Measurements from ENCODE around the gene MEA1.
"Not testable (repeated sequence)": the region's sequence is repeated elsewhere in the genome, so short reads cannot be mapped to it uniquely, and the experiment has no call there.

Gene MEA1

DNA sequence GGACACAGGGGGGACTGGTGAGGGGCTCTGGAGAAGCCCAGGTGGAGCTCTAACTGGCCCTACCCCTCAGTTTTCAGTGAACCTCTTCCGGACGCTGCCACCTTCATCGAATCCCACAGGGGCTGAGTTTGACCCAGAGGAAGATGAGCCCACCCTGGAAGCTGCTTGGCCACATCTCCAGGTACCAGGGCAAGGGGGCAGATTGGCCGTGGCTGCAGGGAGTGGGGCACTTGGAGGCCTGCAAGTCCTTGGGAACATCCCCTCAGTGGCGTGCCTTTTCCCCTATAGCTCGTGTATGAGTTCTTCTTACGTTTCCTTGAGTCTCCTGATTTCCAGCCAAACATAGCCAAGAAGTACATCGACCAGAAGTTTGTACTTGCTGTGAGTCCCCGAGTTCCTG, 6.6 kb downstream of the MEA1 start:
- no peak for DNase-seq

- no peak for DNase-seq
Observed at GRCh38 chr6:43006251-43006650, 7.5 kb downstream of the MEA1 start.

DNA sequence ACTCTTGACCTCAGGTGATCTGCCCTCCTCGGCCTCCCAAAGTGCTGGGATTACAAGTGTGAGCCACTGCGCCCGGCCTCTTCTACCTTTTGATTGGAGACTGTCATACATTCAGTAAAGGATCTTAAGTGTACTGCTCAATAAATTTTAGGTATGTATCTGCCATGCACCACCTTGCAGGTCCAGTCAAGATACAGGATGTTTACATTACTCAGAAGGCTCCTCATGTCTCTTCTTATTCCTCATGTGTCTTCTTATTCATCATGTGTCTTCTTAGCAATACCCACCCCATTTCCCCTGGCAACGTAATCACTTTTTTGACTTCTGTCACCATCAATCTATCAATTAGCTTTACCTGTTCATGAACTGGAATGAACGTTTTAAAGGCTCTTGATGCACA, 7.9 kb downstream of the MEA1 start:
- no peak for DNase-seq

DNA sequence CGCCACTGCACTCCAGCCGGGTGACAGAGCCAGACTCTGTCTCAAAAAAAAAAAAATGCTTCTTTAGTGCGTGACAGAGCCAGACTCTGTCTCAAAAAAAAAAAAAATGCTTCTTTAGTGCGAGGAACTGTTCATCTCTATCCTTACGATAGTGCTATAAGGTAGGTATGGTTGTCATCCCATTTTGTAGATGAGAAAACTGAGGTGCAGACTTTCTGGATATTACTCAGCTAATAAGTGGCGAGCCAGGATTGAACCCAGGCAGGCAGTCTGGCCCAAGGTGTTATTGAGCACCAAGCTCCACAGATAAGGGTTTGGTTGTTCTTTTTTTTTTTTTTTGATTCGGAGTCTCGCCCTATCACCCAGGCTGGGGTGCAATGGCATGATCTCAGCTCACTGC, 11.9 kb downstream of the MEA1 start:
- no peak for DNase-seq

- not testable (repeated sequence) for DNase-seq
Observed at GRCh38 chr6:42998205-42998604, 15.5 kb downstream of the MEA1 start.

- DNase-seq, result no peak
Observed at GRCh38 chr6:42996513-42996912, 17.2 kb downstream of the MEA1 start.

DNA sequence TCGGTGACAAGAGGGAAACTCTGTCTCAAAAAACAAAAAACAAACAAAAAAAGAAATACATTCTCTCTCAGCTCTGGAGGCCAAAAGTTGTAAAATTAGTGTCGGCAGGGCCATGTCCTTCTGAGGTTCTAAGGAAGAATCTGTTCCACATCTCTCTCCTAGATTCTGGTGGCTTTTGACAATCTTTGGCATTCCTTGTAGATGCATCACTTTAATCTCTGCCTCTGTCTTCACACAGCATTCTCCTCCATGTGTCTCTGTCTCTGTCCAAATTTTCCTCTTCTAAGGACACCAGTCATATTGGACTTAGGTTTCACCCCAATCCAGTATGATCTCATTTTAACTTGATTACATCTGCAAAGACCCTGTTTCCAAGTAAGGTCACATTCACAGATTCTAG, 20.3 kb downstream of the MEA1 start:
- DNase-seq, result no peak

DNA sequence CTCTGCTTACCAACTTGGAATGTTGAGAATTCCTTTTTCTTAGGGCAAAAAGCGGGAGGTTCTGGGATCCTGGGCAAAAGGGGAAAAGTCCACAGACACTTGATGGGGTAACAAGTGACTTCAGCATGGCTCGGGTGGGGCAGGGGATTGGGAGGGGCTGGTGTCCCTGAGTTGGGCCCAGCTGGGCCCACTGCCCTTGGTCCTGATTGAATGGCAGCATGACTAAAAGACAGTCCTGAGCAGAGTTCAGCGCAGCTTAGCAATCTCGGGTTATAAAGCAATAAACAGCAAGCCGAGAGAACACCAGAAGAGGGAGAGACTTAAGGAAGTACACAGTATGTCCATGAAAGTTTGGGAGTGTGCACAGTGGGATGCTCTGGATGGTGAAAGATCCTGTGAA, 23.8 kb downstream of the MEA1 start:
- DNase-seq, result no peak

DNA sequence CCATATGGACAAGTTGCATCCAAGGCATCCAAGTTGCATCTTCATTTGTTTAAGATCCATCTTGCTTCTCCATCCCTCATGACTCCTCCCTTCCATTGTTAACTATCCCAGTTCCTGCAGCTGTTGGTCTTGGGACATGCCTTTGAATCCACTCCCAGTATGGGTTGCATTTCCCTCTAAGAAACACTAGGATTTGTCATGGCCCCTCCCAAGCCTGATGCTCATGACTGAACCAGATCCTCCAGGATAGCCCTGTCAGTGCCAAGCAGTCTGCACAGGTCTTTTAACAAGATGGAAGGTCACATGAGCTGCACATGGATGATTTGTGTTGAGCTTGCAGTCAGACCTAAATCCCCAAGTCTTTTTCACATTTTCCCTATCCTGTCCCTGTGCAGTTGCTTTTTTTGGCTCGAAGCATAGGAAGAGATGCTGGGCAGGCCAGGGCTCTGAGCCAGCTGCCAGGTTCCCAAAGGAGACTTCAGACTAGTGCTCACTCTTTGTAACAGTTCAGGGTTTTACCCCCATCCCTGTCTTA, 25.2 kb downstream of the MEA1 start:
- DNase-seq, result peak; percentile 6

- no peak for DNase-seq
Observed at GRCh38 chr6:42987533-42988451, 26.0 kb downstream of the MEA1 start.

DNA sequence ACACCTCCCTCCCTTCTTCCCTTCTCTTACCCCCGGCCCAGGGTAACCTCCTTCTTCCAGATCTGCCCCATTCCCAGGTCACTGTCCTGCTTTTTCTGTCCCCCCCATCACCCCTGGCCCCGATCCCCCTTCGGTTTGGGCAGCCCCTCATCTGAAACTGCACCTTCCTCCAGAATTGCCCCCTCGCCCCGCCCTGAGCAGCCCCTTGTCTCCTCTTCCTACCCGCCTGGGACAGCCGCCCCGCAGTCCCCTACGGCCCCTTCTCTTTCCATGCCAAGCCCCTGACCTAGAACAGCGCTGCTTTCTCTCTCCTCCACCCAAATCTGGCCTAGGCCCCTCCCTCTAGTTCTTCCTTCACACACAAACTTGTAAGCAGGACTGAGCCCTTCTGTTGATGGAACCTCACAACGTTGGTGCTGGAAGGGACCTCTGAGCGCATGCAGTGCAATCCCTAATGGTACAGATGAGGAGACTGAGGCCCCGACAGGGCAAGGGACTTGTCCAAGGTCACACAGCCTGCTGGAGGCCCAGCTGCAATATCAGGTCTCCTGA, 28.7 kb downstream of the MEA1 start:
- DNase-seq, result peak; percentile 6

GRCh38 chr6:42984001-42984923, 29.5 kb downstream of the MEA1 start, which contains the start of gene PPP2R5D:
PPP2R5D (plus strand) TSS chr6:42984570; CDS start chr6:42984678, 108 bp downstream.
- peak; percentile 99 for DNase-seq

DNA sequence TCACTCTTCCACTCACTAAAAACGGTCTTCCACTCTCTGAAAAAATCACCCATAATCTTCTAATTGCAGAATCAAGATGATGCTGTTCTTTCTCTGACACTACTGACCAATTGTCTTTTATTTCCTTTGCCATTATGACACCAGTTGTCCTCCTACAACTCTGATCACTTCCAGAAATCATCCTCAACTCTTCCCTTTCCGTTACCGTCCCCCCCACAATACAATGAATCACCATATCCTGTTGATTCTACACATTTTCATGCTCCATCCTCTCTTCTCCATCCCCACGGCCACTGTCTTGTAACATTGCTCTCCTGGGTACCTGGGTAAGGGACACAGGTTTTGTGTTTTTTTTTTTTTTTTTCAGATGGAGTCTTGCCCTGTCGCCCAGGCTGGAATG, 31.9 kb downstream of the MEA1 start:
- no peak for DNase-seq

GRCh38 chr6:42979523-42980177, 34.1 kb downstream of the MEA1 start:
- no peak for DNase-seq

DNA sequence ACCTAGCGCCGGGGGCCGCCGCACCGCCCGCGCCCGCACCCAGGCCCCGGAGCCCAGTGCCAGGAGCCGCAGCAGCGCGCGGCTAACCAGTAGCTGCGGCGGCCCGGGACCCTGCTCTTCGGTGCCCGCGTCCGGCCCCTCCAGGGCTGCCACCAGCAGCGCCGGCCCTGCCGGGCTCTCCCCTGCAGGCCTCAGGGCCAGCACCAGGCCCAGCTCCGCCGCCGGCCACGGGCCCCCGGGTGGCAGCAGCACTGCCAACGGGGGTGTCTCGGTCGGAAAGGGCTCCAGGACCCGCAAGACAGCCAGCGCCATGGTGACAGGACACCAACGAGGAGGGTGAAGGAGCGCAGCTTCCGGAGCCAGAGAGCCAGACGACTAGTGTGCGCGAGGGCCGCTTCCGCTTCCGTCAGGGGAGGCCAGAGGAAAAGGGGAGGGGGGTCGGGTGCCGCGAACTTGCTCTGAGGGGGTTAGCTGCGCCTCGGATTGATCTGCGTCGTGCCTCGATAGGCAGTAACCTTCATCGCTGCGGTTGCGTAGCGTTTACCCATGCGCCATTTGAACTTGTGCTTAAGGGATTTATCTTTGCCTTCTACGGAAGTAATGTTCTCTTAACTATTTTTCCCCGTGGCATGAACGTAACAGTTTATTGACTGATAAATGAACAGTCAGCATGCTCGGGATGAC, 34.8 kb downstream of the MEA1 start, which contains the start of gene PEX6:
PEX6 (minus strand) TSS at position 343 of the 684 bp plus-strand sequence; CDS start at position 312, 31 bp downstream.
- DNase-seq, result peak; percentile 86

DNA sequence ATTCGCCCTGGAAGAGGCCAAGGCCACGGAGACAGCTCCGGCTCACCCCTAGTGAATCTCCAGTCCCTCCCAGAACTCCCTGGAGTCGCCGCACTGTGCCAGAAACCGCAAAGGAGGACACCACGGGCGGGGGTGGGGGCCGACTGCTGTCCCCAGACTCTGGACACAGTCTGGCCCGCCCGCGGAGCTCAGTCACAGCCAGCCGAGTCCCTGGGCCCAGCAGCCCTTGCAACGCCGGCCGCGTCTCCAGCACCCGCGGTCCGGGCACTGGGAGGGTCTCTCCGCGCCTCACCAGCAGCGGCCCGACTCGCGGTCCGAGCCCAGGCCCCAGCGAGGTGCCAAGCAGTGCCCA, 35.3 kb downstream of the MEA1 start:
- peak; percentile 31 for DNase-seq

DNA sequence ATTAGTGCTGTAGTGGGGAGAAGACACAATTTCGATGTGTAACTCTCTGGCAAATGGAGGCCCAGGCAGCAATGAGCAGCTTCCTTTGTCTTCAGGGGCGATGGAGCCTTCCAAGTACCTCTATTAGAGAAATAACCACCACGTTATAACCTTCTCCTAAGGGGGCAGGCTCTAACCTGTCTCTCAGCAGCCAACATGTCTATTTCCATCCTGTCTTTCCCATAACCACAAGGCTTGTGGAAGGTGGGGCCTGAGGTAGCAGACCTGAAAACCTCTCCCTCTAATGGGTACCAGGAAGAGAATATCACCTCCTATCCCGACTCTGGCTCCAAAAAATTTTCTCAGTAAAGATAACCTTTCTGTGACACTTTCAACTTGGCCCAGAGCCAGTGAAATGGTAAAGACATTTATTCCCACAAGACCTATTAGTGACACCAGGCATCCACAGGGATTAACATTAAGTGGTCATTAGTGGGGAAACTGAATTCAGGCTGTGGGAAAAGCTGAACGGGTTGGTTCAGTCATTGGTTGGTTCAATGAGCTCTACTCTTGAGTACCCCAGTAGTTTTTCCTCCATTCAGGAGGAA, 38.7 kb downstream of the MEA1 start:
- DNase-seq, result no peak

DNA sequence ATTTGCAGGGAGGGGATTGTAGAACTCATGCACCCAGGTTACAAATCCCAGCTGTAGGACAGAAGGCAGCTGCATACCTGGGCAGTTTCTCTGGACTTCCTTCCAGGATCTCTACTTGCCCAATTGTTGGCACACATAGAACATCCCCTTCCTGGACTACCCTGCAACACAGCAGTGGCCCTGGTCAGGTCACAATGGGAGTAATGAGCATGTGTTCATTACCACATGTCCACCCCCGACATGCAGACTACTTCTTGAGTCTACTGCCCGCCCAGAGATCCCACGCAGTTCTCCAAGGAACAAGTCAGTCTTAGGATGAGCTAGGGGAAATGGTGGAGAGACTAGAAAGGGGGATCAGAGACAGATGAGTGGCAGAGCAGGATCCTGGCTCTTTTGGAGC, 39.8 kb downstream of the MEA1 start:
- no peak for DNase-seq

DNA sequence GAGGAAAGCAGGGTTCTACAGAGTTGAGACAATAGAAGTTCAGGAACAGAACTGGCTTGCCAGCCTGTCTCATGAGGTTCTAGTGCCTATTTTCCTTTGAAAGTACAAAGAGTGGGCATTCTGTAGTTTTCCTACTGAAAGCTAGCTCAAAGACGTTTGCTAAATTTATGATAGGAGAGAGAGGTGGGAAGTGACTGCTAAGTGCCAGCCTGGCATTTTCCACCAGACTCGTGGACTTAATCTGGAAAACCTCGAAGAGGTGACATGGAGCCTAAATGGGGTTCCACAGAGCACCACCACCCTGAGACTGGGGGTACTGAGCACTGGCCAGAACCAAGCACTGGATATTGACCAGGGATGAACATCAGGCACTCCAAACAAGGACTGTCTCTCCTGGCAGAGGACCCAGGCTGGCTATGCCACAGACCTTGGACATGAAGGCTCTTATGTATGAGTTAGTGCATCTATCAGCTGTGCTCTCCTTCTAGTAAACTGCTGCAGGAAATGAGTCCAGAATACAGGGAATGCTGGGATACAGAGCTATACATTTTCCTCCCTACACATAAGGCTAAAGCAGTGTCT, 41.9 kb downstream of the MEA1 start:
- DNase-seq, result no peak

DNA sequence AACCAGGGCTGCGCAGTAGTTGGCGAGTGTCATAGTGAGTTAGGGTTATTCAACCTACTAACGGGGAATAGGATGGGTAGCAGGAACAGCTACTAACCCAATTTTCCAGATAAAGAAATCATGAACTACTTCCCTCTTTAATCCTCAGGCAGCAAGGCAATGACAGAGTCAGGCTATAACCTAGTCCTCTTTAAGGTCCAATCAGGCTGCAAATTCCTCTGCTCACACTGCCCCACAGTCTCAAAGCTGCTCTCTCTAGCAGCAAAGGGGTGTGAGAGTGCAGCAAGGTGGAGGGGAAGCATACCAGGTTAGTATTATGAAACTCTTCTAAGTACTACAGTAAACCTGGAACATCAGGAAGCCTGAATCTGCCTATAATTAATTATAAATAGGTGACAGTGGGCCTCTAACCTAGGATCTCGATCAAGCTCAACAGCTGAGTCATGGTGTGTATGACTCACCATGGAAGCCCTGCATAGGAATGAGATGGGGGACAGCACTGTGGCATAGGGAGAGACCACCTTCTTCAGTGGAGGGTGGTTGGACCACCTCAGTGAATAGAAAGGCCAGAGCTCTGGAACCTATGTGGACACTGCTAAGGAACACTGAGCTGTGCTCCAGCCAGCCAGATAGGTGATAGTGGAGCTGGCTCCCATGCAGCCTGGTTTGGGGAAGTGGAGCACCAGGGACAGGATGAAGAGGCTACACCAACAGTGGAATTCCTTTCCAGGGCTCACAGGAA, 42.7 kb downstream of the MEA1 start:
- DNase-seq, result peak; percentile 32
